HepG2 (cell line): Measurements from ENCODE around the gene DCAKD. TPM values are rescaled to one million over a fixed set of nuclear protein-coding genes. Genes with fewer than 3 reads are reported as not detected.
A peak's percentile ranks its signal among the peaks of the same experiment; 100 is the strongest.

ENCODE experiments used
- CREBL2 ChIP-seq: sonication (generic); formaldehyde crosslinking; IDR thresholded peaks from 2 replicates; pipeline ENCODE4 v1.8.1; 2023; ENCODE audit warnings: missing genetic modification reagents, mild to moderate bottlenecking, borderline replicate concordance
- HMGXB3 ChIP-seq: sonication (generic); formaldehyde crosslinking; IDR thresholded peaks from 2 replicates; pipeline ENCODE4 v1.4.0; 2020; ENCODE audit warnings: missing genetic modification reagents, borderline replicate concordance
- SIX1 ChIP-seq: sonication (generic); formaldehyde crosslinking; IDR thresholded peaks from 2 replicates; pipeline ENCODE4 v1.4.0; 2020; ENCODE audit warnings: missing genetic modification reagents, borderline replicate concordance
- YEATS4 ChIP-seq: sonication (generic); formaldehyde crosslinking; IDR thresholded peaks from 2 replicates; pipeline ENCODE4 v1.4.0; 2020; ENCODE audit warnings: missing genetic modification reagents, borderline replicate concordance
- ZNF224 ChIP-seq: sonication (generic); formaldehyde crosslinking; IDR thresholded peaks from 2 replicates; pipeline ENCODE4 v1.5.0; 2020; ENCODE audit warnings: mild to moderate bottlenecking, missing genetic modification reagents
- ZNF781 ChIP-seq: sonication (generic); formaldehyde crosslinking; IDR thresholded peaks from 2 replicates; pipeline ENCODE4 v1.5.1; 2020; ENCODE audit warnings: borderline replicate concordance, mild to moderate bottlenecking, missing genetic modification reagents; ENCODE audit errors: not compliant biosample characterization
- polyA plus RNA-seq, 8 experiments: library from polyadenylated mRNA; depleted of rRNA in 3 of 8; stranded (reverse) in 7 of 8; unstranded in 1 of 8; fragments of >200 nt; fragmentation: Illumina TruSeq in 4 of 8; extraction: Trizol in 4 of 8; gene quantifications; 2 replicates each; pipeline versions ENCODE4 v1.2.1 to v1.2.3, GENCODE V29; 2011 to 2016; ENCODE audit warnings: low read depth in 4 of 8, missing spikeins in 1 of 8, mixed read lengths in 1 of 8; ENCODE audit not compliant: insufficient read depth in 1 of 8
- total RNA-seq, 5 experiments: library from RNA; depleted of rRNA; stranded (reverse); fragments of >200 nt; fragmentation: Illumina TruSeq; extraction: Trizol; gene quantifications; 2 replicates each; pipeline ENCODE4 v1.2.3, GENCODE V29; 2016; ENCODE audit warnings: low read depth in 1 of 5
- TF ChIP-seq, protein P1 (sequence below): sonication (generic); formaldehyde crosslinking; IDR thresholded peaks from 2 replicates; pipeline ENCODE4 v1.4.0; 2020; ENCODE audit warnings: missing genetic modification reagents
- TF ChIP-seq, protein P2 (sequence below): sonication (generic); formaldehyde crosslinking; IDR thresholded peaks from 2 replicates; pipeline ENCODE4 v1.4.0; 2020; ENCODE audit warnings: mild to moderate bottlenecking, missing genetic modification reagents
- TF ChIP-seq, protein P3 (sequence below): IDR thresholded peaks from 2 replicates; pipeline ENCODE4 v1.6.1; 2016
- TF ChIP-seq, protein P4 (sequence below): sonication (generic); formaldehyde crosslinking; IDR thresholded peaks from 2 replicates; pipeline ENCODE4 v1.4.0; 2020; ENCODE audit warnings: mild to moderate bottlenecking, missing genetic modification reagents
- TF ChIP-seq, protein P5 (sequence below): sonication (generic); formaldehyde crosslinking; IDR thresholded peaks from 2 replicates; pipeline ENCODE4 v1.8.1; 2022; ENCODE audit warnings: mild to moderate bottlenecking, missing genetic modification reagents
- TF ChIP-seq, protein P6 (sequence below): sonication (generic); formaldehyde crosslinking; conservative IDR thresholded peaks from 2 replicates; pipeline ENCODE4 v1.4.0; 2020; ENCODE audit warnings: missing genetic modification reagents

The DCAKD gene
- total and polyA plus RNA-seq, 2 of the 13 experiments (the other 11 are each of a cell fraction or from before 2014, with no cell fraction given) = 25.9 to 29.2 TPM

DNA sequence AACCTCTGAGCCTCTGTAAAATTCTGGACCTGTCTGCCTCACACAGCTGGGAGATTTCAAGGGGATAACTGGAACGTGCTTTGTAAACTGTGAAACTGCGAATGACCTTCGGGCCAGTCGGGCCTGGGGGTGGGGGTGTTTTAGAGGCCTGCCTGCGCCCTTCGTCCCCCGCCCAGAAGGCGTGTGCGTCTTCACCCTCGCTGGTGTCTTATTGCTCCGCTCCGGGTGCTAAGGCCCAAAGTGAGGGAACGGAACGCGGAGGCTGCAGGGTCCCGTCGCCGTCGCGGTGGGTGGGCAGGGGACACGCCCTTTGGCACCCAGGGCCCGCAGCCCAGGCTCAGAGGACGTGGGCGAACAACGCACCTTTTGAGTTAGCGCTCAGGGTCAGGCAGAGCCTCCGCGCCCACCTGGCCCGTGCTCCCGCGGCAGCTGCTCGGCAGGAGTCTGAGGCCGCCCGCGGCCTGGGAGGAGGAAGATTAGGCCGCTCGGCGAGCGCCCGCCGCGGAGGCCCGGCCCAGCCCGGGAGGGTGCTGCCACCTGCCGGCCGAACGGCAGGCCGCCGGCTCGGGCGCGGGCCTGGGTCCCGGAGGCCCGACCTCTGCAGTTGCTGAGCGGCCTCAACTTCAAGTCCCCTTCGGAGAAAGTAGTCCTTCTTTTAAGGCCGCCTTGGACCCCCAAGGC is 29.7 kb downstream of the DCAKD start (continued):
- TF ChIP-seq, protein P1, sequence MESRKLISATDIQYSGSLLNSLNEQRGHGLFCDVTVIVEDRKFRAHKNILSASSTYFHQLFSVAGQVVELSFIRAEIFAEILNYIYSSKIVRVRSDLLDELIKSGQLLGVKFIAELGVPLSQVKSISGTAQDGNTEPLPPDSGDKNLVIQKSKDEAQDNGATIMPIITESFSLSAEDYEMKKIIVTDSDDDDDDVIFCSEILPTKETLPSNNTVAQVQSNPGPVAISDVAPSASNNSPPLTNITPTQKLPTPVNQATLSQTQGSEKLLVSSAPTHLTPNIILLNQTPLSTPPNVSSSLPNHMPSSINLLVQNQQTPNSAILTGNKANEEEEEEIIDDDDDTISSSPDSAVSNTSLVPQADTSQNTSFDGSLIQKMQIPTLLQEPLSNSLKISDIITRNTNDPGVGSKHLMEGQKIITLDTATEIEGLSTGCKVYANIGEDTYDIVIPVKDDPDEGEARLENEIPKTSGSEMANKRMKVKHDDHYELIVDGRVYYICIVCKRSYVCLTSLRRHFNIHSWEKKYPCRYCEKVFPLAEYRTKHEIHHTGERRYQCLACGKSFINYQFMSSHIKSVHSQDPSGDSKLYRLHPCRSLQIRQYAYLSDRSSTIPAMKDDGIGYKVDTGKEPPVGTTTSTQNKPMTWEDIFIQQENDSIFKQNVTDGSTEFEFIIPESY = no peak; the same call in 1 of the 2 replicates
- no peak for TF ChIP-seq SIX1 (CRISPR knock-in tag)
- peak; percentile 63; the same call in 1 of the 2 replicates for TF ChIP-seq CREBL2 (CRISPR knock-in tag)
- TF ChIP-seq, protein P2, sequence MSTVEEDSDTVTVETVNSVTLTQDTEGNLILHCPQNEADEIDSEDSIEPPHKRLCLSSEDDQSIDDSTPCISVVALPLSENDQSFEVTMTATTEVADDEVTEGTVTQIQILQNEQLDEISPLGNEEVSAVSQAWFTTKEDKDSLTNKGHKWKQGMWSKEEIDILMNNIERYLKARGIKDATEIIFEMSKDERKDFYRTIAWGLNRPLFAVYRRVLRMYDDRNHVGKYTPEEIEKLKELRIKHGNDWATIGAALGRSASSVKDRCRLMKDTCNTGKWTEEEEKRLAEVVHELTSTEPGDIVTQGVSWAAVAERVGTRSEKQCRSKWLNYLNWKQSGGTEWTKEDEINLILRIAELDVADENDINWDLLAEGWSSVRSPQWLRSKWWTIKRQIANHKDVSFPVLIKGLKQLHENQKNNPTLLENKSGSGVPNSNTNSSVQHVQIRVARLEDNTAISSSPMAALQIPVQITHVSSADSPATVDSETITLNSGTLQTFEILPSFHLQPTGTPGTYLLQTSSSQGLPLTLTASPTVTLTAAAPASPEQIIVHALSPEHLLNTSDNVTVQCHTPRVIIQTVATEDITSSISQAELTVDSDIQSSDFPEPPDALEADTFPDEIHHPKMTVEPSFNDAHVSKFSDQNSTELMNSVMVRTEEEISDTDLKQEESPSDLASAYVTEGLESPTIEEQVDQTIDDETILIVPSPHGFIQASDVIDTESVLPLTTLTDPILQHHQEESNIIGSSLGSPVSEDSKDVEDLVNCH (CRISPR knock-in tag) = no peak
- 0 out of 2 replicates have a peak, but pooled peaks have one; percentile 52 for TF ChIP-seq ZNF224 (CRISPR knock-in tag)
- TF ChIP-seq ZNF781 = peak; percentile 85
- TF ChIP-seq, protein P3, sequence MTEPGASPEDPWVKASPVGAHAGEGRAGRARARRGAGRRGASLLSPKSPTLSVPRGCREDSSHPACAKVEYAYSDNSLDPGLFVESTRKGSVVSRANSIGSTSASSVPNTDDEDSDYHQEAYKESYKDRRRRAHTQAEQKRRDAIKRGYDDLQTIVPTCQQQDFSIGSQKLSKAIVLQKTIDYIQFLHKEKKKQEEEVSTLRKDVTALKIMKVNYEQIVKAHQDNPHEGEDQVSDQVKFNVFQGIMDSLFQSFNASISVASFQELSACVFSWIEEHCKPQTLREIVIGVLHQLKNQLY = no peak
- TF ChIP-seq, protein P4, sequence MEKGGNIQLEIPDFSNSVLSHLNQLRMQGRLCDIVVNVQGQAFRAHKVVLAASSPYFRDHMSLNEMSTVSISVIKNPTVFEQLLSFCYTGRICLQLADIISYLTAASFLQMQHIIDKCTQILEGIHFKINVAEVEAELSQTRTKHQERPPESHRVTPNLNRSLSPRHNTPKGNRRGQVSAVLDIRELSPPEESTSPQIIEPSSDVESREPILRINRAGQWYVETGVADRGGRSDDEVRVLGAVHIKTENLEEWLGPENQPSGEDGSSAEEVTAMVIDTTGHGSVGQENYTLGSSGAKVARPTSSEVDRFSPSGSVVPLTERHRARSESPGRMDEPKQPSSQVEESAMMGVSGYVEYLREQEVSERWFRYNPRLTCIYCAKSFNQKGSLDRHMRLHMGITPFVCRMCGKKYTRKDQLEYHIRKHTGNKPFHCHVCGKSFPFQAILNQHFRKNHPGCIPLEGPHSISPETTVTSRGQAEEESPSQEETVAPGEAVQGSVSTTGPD (CRISPR knock-in tag) = no peak
- TF ChIP-seq, protein P5, sequence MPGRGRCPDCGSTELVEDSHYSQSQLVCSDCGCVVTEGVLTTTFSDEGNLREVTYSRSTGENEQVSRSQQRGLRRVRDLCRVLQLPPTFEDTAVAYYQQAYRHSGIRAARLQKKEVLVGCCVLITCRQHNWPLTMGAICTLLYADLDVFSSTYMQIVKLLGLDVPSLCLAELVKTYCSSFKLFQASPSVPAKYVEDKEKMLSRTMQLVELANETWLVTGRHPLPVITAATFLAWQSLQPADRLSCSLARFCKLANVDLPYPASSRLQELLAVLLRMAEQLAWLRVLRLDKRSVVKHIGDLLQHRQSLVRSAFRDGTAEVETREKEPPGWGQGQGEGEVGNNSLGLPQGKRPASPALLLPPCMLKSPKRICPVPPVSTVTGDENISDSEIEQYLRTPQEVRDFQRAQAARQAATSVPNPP (CRISPR knock-in tag) = no peak; the same call in 1 of the 2 replicates
- TF ChIP-seq, protein P6, sequence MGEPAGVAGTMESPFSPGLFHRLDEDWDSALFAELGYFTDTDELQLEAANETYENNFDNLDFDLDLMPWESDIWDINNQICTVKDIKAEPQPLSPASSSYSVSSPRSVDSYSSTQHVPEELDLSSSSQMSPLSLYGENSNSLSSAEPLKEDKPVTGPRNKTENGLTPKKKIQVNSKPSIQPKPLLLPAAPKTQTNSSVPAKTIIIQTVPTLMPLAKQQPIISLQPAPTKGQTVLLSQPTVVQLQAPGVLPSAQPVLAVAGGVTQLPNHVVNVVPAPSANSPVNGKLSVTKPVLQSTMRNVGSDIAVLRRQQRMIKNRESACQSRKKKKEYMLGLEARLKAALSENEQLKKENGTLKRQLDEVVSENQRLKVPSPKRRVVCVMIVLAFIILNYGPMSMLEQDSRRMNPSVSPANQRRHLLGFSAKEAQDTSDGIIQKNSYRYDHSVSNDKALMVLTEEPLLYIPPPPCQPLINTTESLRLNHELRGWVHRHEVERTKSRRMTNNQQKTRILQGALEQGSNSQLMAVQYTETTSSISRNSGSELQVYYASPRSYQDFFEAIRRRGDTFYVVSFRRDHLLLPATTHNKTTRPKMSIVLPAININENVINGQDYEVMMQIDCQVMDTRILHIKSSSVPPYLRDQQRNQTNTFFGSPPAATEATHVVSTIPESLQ (CRISPR knock-in tag) = 0 out of 2 replicates have a peak, but pooled peaks have one; percentile 18
- peak; percentile 73; the same call in 1 of the 2 replicates for TF ChIP-seq YEATS4
- TF ChIP-seq HMGXB3 (CRISPR knock-in tag) = no peak
